ENCODE results near the gene CPSF4. TPM values are rescaled to one million over a fixed set of nuclear protein-coding genes. Genes with fewer than 3 reads are reported as not detected.

The CPSF4 gene
- total and polyA plus RNA-seq, 4 donors: 19.6 to 60.9 (median 44.8) TPM

DNA sequence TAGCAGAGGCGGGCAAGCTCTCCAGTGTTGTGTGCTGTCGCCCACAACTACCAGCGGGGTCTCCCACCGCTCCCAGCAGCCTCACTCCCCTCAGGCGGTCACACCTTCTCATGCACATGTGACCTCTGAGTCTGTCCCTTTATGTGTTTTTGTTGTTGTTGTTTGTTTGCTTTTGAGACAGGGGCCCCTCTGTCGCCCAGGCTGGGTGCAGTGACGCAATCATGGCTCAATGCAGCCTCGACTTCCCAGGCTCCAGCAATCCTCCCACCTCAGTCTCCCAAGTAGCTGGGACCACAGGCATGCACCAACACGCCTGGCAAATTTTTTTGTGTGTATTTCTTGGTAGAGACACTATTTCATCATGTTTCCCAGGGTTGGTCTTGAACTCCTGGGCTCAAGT lies 1.5 kb downstream of the CPSF4 start:
- Histone ChIP-seq H3K4me3 (ENCODE audit: low read depth, low read length) (peak overlapping the region; percentile 94), H3K4me1 (ENCODE audit: control insufficient read depth, insufficient read depth, low read length) (peaks cover 30% of the 10 kb centered on the region), H3K27me3 (ENCODE audit: control insufficient read depth, insufficient read depth, low read length) (no peaks in the 10 kb centered on the region), H3K9me3 (ENCODE audit: control insufficient read depth, insufficient read depth, low read length) (no peaks in the 10 kb centered on the region), H3K36me3 (ENCODE audit: control insufficient read depth, insufficient read depth, low read length) (peaks cover 41% of the 10 kb centered on the region), H3K27ac (ENCODE audit: low read depth, low read length) (no peak overlapping the region)
- WGBS (ENCODE audit: insufficient coverage): no CpG with 5 or more reads among the region's 9 CpGs
- no peak for DNase-seq (ENCODE audit: low read depth in 4 of 6, low spot score in 6 of 6)

DNA sequence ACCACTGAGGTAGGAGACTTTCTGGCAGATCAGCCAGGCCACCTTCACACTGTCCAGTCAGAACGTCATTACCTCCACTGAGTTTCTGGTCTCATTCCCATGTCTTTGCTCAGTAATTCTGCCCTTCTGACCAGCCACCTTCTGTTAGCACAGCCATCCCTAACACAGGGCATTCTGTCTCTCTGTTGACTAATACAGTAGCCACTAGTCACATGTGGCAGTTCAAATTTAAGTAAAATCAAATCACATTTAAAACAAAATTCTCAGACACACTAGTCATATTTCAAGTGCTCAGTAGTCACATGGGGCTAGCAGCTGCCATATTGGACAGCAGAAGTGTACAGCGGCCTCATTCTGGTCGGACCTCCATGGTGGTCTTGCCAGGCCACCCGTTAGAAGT lies 7.4 kb downstream of the CPSF4 start:
- 83% methylated on average over 4 of the region's 4 CpGs for WGBS (ENCODE audit: insufficient coverage)
- no peak for DNase-seq (ENCODE audit: low read depth in 4 of 6, low spot score in 6 of 6)
- H3K36me3 ChIP-seq (ENCODE audit: control insufficient read depth, insufficient read depth, low read length): peaks cover 83% of the 10 kb centered on the region

DNA sequence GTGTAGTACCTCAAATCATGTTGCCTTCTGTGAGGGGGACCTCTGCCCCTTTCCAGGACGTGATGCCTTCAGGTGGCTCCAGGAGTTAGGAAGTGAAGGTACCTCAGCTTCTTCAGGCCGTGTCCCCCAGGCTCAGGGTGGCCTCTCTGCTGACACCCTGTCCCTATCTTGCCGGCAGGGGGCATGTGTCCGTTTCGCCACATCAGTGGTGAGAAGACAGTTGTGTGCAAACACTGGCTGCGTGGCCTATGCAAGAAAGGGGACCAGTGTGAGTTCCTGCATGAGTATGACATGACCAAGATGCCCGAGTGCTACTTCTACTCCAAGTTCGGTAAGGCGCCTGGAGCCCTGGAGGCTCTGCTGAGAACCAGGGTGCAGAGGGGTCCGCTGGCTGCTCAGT lies 9.2 kb downstream of the CPSF4 start:
- H3K4me3 ChIP-seq (ENCODE audit: low read depth, low read length): no peak overlapping the region
- no peaks in the 10 kb centered on the region for H3K4me1 ChIP-seq (ENCODE audit: control insufficient read depth, insufficient read depth, low read length)
- 89% methylated on average over 10 of the region's 10 CpGs for WGBS (ENCODE audit: insufficient coverage)
- no peak overlapping the region for H3K27ac ChIP-seq (ENCODE audit: low read depth, low read length)
- no peak for DNase-seq (ENCODE audit: low read depth in 4 of 6, low spot score in 6 of 6)
- H3K36me3 ChIP-seq (ENCODE audit: control insufficient read depth, insufficient read depth, low read length): peaks cover 93% of the 10 kb centered on the region
- no peaks in the 10 kb centered on the region for H3K9me3 ChIP-seq (ENCODE audit: control insufficient read depth, insufficient read depth, low read length)
- no peaks in the 10 kb centered on the region for H3K27me3 ChIP-seq (ENCODE audit: control insufficient read depth, insufficient read depth, low read length)

More for the DNA sequence above, 7.4 kb downstream of the CPSF4 start:
- Histone ChIP-seq H3K4me1 (ENCODE audit: control insufficient read depth, insufficient read depth, low read length) (peaks cover 3% of the 10 kb centered on the region), H3K27ac (ENCODE audit: low read depth, low read length) (no peak overlapping the region), H3K27me3 (ENCODE audit: control insufficient read depth, insufficient read depth, low read length) (no peaks in the 10 kb centered on the region), H3K9me3 (ENCODE audit: control insufficient read depth, insufficient read depth, low read length) (no peaks in the 10 kb centered on the region), H3K4me3 (ENCODE audit: low read depth, low read length) (no peak overlapping the region)

DNA sequence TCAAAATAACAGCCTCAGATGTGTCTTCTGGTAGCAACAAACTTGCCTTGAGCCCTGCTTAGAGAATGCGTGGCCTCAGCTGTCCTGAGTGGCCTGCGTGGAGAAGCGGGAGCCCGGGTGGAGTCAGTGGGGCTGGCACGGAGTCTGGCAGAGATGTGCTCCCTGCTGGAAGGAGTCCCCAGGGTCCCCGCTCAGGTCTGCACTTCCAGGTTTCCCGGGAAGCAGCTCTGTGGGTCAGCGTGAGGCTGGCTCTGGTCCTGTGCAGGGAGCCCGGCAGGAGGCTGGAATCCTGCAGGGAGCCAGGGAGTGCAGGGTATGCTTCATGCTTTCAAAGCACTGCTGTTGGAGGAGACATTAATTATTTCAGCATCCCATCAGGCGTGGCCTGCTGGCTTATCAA lies 10.1 kb downstream of the CPSF4 start:
- Histone ChIP-seq H3K4me3 (ENCODE audit: low read depth, low read length) (no peak overlapping the region), H3K4me1 (ENCODE audit: control insufficient read depth, insufficient read depth, low read length) (no peaks in the 10 kb centered on the region), H3K9me3 (ENCODE audit: control insufficient read depth, insufficient read depth, low read length) (no peaks in the 10 kb centered on the region), H3K27me3 (ENCODE audit: control insufficient read depth, insufficient read depth, low read length) (no peaks in the 10 kb centered on the region), H3K27ac (ENCODE audit: low read depth, low read length) (no peak overlapping the region), H3K36me3 (ENCODE audit: control insufficient read depth, insufficient read depth, low read length) (peaks cover 95% of the 10 kb centered on the region)
- no peak for DNase-seq (ENCODE audit: low read depth in 4 of 6, low spot score in 6 of 6)
- 91% methylated on average over 10 of the region's 10 CpGs for WGBS (ENCODE audit: insufficient coverage)

DNA sequence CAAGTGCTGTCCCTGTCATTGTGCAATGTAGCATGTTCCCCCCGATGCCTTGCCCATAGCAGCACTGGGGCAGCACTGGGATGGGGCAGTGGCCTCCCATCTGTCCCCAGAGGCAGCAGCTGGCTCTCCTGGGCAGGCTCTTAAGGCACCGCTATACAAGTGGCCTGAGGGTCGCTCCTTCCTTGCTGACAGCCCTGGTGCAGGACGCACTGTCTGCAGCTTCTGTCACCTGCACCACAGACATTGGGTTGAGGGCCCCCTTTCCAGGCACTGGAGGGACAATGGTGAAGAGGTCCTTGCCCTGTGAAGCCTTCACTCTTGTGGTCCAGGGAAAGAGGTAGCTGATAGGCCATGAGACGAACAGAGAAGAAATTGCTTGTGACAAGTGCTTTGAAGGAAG lies 10.6 kb downstream of the CPSF4 start:
- no peak overlapping the region for H3K4me3 ChIP-seq (ENCODE audit: low read depth, low read length)
- no peaks in the 10 kb centered on the region for H3K4me1 ChIP-seq (ENCODE audit: control insufficient read depth, insufficient read depth, low read length)
- H3K27me3 ChIP-seq (ENCODE audit: control insufficient read depth, insufficient read depth, low read length): no peaks in the 10 kb centered on the region
- no peaks in the 10 kb centered on the region for H3K9me3 ChIP-seq (ENCODE audit: control insufficient read depth, insufficient read depth, low read length)
- H3K36me3 ChIP-seq (ENCODE audit: control insufficient read depth, insufficient read depth, low read length): peaks cover 96% of the 10 kb centered on the region
- 94% methylated on average over 5 of the region's 5 CpGs for WGBS (ENCODE audit: insufficient coverage)
- H3K27ac ChIP-seq (ENCODE audit: low read depth, low read length): no peak overlapping the region
- DNase-seq (ENCODE audit: low read depth in 4 of 6, low spot score in 6 of 6): no peak

GRCh38 chr7:99451936-99452335 lies 13.2 kb downstream of the CPSF4 start:
- H3K4me1 ChIP-seq (ENCODE audit: control insufficient read depth, insufficient read depth, low read length): peaks cover 14% of the 10 kb centered on the region
- H3K9me3 ChIP-seq (ENCODE audit: control insufficient read depth, insufficient read depth, low read length): no peaks in the 10 kb centered on the region
- no peaks in the 10 kb centered on the region for H3K27me3 ChIP-seq (ENCODE audit: control insufficient read depth, insufficient read depth, low read length)
- H3K4me3 ChIP-seq (ENCODE audit: low read depth, low read length): no peak overlapping the region
- 75% methylated on average over 8 of the region's 8 CpGs for WGBS (ENCODE audit: insufficient coverage)
- no peak overlapping the region for H3K27ac ChIP-seq (ENCODE audit: low read depth, low read length)
- DNase-seq (ENCODE audit: low read depth in 4 of 6, low spot score in 6 of 6): no peak
- peaks cover 99% of the 10 kb centered on the region for H3K36me3 ChIP-seq (ENCODE audit: control insufficient read depth, insufficient read depth, low read length)

- peaks cover 99% of the 10 kb centered on the region for H3K36me3 ChIP-seq (ENCODE audit: control insufficient read depth, insufficient read depth, low read length)
- H3K4me1 ChIP-seq (ENCODE audit: control insufficient read depth, insufficient read depth, low read length): peaks cover 18% of the 10 kb centered on the region
- DNase-seq (ENCODE audit: low read depth in 4 of 6, low spot score in 6 of 6): no peak
- no peak overlapping the region for H3K4me3 ChIP-seq (ENCODE audit: low read depth, low read length)
- no peaks in the 10 kb centered on the region for H3K27me3 ChIP-seq (ENCODE audit: control insufficient read depth, insufficient read depth, low read length)
- WGBS (ENCODE audit: insufficient coverage): 91% methylated on average over 13 of the region's 13 CpGs
- H3K27ac ChIP-seq (ENCODE audit: low read depth, low read length): no peak overlapping the region
- no peaks in the 10 kb centered on the region for H3K9me3 ChIP-seq (ENCODE audit: control insufficient read depth, insufficient read depth, low read length)
These were observed 13.8 kb downstream of the CPSF4 start for GRCh38 chr7:99452541-99452940.

DNA sequence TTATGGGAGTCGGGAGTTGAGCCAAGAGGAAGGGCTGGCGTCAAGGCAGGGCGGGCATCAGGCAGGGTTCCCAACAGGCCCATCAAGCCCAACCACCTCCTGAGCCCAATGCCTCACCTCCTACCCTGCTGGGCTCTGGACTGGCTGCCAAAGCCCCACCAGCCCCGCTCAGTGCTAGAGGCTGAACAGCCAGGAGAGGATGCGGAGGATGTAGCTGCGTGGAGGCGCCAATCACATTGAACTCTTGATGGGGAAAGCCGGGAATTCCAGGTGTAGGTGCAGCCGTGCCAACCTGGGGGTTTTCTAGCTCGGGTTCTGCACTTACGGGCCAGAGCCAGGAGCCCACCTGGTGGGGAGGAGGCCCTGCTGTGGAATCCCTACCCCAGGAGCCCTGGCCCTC lies 14.4 kb downstream of the CPSF4 start:
- no peak overlapping the region for H3K27ac ChIP-seq (ENCODE audit: low read depth, low read length)
- whole genome bisulfite sequencing (ENCODE audit: insufficient coverage): 88% methylated on average over 10 of the region's 11 CpGs
- H3K4me1 ChIP-seq (ENCODE audit: control insufficient read depth, insufficient read depth, low read length): peaks cover 22% of the 10 kb centered on the region
- H3K9me3 ChIP-seq (ENCODE audit: control insufficient read depth, insufficient read depth, low read length): no peaks in the 10 kb centered on the region
- DNase-seq (ENCODE audit: low read depth in 4 of 6, low spot score in 6 of 6): no peak
- H3K36me3 ChIP-seq (ENCODE audit: control insufficient read depth, insufficient read depth, low read length): peaks cover 99% of the 10 kb centered on the region
- H3K4me3 ChIP-seq (ENCODE audit: low read depth, low read length): no peak overlapping the region
- no peaks in the 10 kb centered on the region for H3K27me3 ChIP-seq (ENCODE audit: control insufficient read depth, insufficient read depth, low read length)

- no peak overlapping the region for H3K27ac ChIP-seq (ENCODE audit: low read depth, low read length)
- no peaks in the 10 kb centered on the region for H3K27me3 ChIP-seq (ENCODE audit: control insufficient read depth, insufficient read depth, low read length)
- no peak for DNase-seq (ENCODE audit: low read depth in 4 of 6, low spot score in 6 of 6)
- peaks cover 22% of the 10 kb centered on the region for H3K4me1 ChIP-seq (ENCODE audit: control insufficient read depth, insufficient read depth, low read length)
- 87% methylated on average over 7 of the region's 9 CpGs for WGBS (ENCODE audit: insufficient coverage)
- H3K4me3 ChIP-seq (ENCODE audit: low read depth, low read length): no peak overlapping the region
- peaks cover 93% of the 10 kb centered on the region for H3K36me3 ChIP-seq (ENCODE audit: control insufficient read depth, insufficient read depth, low read length)
- H3K9me3 ChIP-seq (ENCODE audit: control insufficient read depth, insufficient read depth, low read length): no peaks in the 10 kb centered on the region
These were observed 17.1 kb downstream of the CPSF4 start for GRCh38 chr7:99455874-99456273.

DNA sequence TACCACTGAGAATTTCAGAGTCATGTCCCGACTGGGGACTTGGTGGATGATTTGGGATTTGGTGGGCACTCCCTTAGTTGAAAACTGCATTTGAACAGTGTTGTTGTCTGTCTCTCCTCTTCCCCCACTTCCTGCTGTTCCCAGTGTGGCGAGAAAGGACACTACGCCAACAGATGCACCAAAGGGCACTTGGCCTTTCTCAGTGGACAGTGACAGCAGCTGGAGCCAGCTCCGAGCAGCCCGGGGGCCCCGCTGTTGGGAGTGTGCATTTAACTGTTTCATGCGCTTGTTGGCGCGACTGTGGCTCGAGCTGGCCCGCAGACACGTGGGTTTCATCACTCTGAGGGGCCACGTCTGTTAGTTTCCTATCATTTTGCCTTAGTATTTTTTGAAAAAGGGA lies 17.5 kb downstream of the CPSF4 start:
- no peak overlapping the region for H3K4me3 ChIP-seq (ENCODE audit: low read depth, low read length)
- 57% methylated on average over 8 of the region's 13 CpGs for WGBS (ENCODE audit: insufficient coverage)

More for the DNA sequence above, 17.5 kb downstream of the CPSF4 start:
- Histone ChIP-seq H3K36me3 (ENCODE audit: control insufficient read depth, insufficient read depth, low read length) (peaks cover 89% of the 10 kb centered on the region), H3K27me3 (ENCODE audit: control insufficient read depth, insufficient read depth, low read length) (no peaks in the 10 kb centered on the region), H3K9me3 (ENCODE audit: control insufficient read depth, insufficient read depth, low read length) (no peaks in the 10 kb centered on the region), H3K4me1 (ENCODE audit: control insufficient read depth, insufficient read depth, low read length) (peaks cover 22% of the 10 kb centered on the region), H3K27ac (ENCODE audit: low read depth, low read length) (no peak overlapping the region)
- DNase-seq (ENCODE audit: low read depth in 4 of 6, low spot score in 6 of 6): no peak

All from spinal cord (tissue), 10 donors.